Endothelial cell of umbilical vein (primary cell): ENCODE measurements around the gene GABRA5. TPM values are rescaled to one million over a fixed set of nuclear protein-coding genes. Genes with fewer than 3 reads are reported as not detected.
"Not testable (repeated sequence)": the region's sequence is repeated elsewhere in the genome, so short reads cannot be mapped to it uniquely, and the experiment has no call there.

Experiments
- BruUV-seq: library from RNA; stranded (reverse); fragments of 400-500 nt; replicated peaks from 2 replicates; lab custom pipeline; 2021; lab: Mats Ljungman, UMichigan
- CTCF ChIA-PET: fragments of 300-600, 350-600 bp; sonication (Branson Sonifier 250); formaldehyde crosslinking; loops from one replicate; lab custom pipeline; 2021; ENCODE audit warnings: antibody characterized with exemption, inconsistent platforms; lab: Charles Lee
- POLR2A ChIA-PET: fragments of 300-600, 350-600 bp; sonication (Branson Sonifier 250); formaldehyde crosslinking; loops from one replicate; lab custom pipeline; 2021; ENCODE audit warnings: antibody characterized with exemption, inconsistent platforms; lab: Charles Lee
- DNase-seq: peaks from one replicate; pipeline ENCODE4 v3.0.0-alpha.2; 2011; ENCODE audit warnings: low read depth, low spot score
- FAIRE-seq: peaks from 2 replicates; lab custom pipeline; 2011; peaks lifted over from hg19 to GRCh38; lab: Jason Lieb, UNC
- H2AFZ ChIP-seq: 2 replicates; pipeline ENCODE4 v1.6.0; 2012; ENCODE audit warnings: low read depth, low read length, control low read depth, inconsistent platforms
- H3K27ac ChIP-seq: 2 replicates; pipeline ENCODE4 v1.5.1; 2011; ENCODE audit warnings: low read depth, mild to moderate bottlenecking, control low read depth, low read length, moderate library complexity; ENCODE audit not compliant: insufficient read depth
- H3K27me3 ChIP-seq, 2 experiments: 2 replicates each; pipeline versions ENCODE4 v1.6.0 to v1.6.1; 2011; ENCODE audit warnings: low read length in 2 of 2, mixed read lengths in 1 of 2; ENCODE audit not compliant: control insufficient read depth in 2 of 2, insufficient read depth in 2 of 2
- H3K36me3 ChIP-seq, 2 experiments: 2 replicates in 1 of 2; 3 replicates in 1 of 2; pipeline ENCODE4 v1.5.1; 2011; ENCODE audit warnings: low read length in 2 of 2, mild to moderate bottlenecking in 1 of 2, moderate library complexity in 1 of 2; ENCODE audit not compliant: control insufficient read depth in 2 of 2, insufficient read depth in 2 of 2; ENCODE audit errors: extremely low read depth in 1 of 2
- H3K4me1 ChIP-seq: 3 replicates; pipeline ENCODE4 v1.5.1; 2011; ENCODE audit warnings: mild to moderate bottlenecking, low read length; ENCODE audit not compliant: control insufficient read depth, insufficient read depth; ENCODE audit errors: extremely low read depth
- H3K4me2 ChIP-seq: 2 replicates; pipeline ENCODE4 v1.6.1; 2011; ENCODE audit warnings: low read length, control low read depth, mixed read lengths; ENCODE audit not compliant: insufficient read depth
- H3K4me3 ChIP-seq, 3 experiments: fragments of 200-600 bp in 1 of 3; sonication (generic), shearing (Covaris generic) in 1 of 3; replicated peaks in 1 of 3; 2 replicates each; pipeline ENCODE4 v1.5.1; 2011 to 2016; ENCODE audit warnings: control low read depth in 3 of 3, low read length in 3 of 3, mild to moderate bottlenecking in 2 of 3, inconsistent platforms in 1 of 3, low read depth in 1 of 3, moderate library complexity in 1 of 3; ENCODE audit not compliant: insufficient read depth in 1 of 3
- H3K79me2 ChIP-seq: 2 replicates; pipeline ENCODE4 v1.6.0; 2012; ENCODE audit warnings: low read length, inconsistent platforms; ENCODE audit not compliant: control insufficient read depth, insufficient read depth
- H3K9ac ChIP-seq: replicated peaks from 2 replicates; pipeline ENCODE3; 2011; ENCODE audit warnings: low read length, control low read depth; ENCODE audit not compliant: insufficient read depth; ENCODE audit errors: extremely low read depth
- H3K9me1 ChIP-seq: replicated peaks from 3 replicates; pipeline ENCODE4 v1.6.0; 2011; ENCODE audit warnings: mild to moderate bottlenecking, low read length; ENCODE audit not compliant: control insufficient read depth, insufficient read depth; ENCODE audit errors: extremely low read depth
- H3K9me3 ChIP-seq: replicated peaks from 2 replicates; pipeline ENCODE4 v1.5.1; 2012; ENCODE audit warnings: low read length, inconsistent platforms; ENCODE audit not compliant: control insufficient read depth, insufficient read depth
- H4K20me1 ChIP-seq: replicated peaks from 2 replicates; pipeline ENCODE3; 2011; ENCODE audit warnings: mild to moderate bottlenecking, low read length; ENCODE audit not compliant: control insufficient read depth, insufficient read depth; ENCODE audit errors: extremely low read depth
- FOS ChIP-seq: IDR thresholded peaks from 2 replicates; pipeline ENCODE4 v1.6.1; 2011; ENCODE audit warnings: mild to moderate bottlenecking, low read length, moderate library complexity, borderline replicate concordance; ENCODE audit not compliant: insufficient read depth
- GATA2 ChIP-seq: IDR thresholded peaks from 2 replicates; pipeline ENCODE4 v1.7.0; 2011; ENCODE audit warnings: low read depth, mild to moderate bottlenecking, moderate library complexity, mixed read lengths, low read length; ENCODE audit not compliant: insufficient read length, insufficient read depth
- JUN ChIP-seq: IDR thresholded peaks from 2 replicates; pipeline ENCODE4 v1.6.1; 2011; ENCODE audit warnings: borderline replicate concordance, low read depth; ENCODE audit not compliant: insufficient read length, insufficient read depth
- MYC ChIP-seq: IDR thresholded peaks from one replicate; pipeline ENCODE4 v1.6.1; 2011; ENCODE audit warnings: mild to moderate bottlenecking, low read depth, low read length
- POLR2AphosphoS5 ChIP-seq: IDR thresholded peaks from 2 replicates; pipeline ENCODE4 v1.6.1; 2012; ENCODE audit warnings: low read depth, mild to moderate bottlenecking, control low read depth, low read length, moderate library complexity; ENCODE audit not compliant: insufficient read depth
- dilution Hi-C: fragments of 300-500 bp; cut with MboI; formaldehyde crosslinking; loops from one replicate; pipeline ENCODE4 v1.15.0; 2019; ENCODE audit warnings: low sequenced_read_pairs; ENCODE audit not compliant: extremely low pct_ligation_motif_present
- intact Hi-C: fragments of 100-400 bp; cut with micrococcal nuclease; formaldehyde crosslinking; loops from one replicate; pipeline ENCODE4 v1.10.0; 2022
- polyA plus RNA-seq, 4 experiments: library from polyadenylated mRNA; depleted of rRNA in 3 of 4; stranded (reverse) in 3 of 4; unstranded in 1 of 4; fragments of >200 nt; gene quantifications; 2 replicates each; pipeline versions ENCODE4 v1.2.1 to v1.2.3, GENCODE V29; 2011 to 2012; ENCODE audit warnings: missing spikeins in 1 of 4
- total RNA-seq: library from RNA; stranded (reverse); gene quantifications from 2 replicates; pipeline ENCODE4 v1.2.3, GENCODE V29; 2021

Gene GABRA5
- total and polyA plus RNA-seq, 2 donors (not counting 3 experiments of a cell fraction or from before 2014, with no cell fraction given): not detected

GRCh38 chr15:26894181-26894580 lies 27.3 kb downstream of the GABRA5 start:
- ChIA-PET POLR2A (no interaction called here), CTCF (no interaction called here)
- no peaks in the 10 kb centered on the region for H3K36me3 ChIP-seq
- intact Hi-C loops (loop anchor here (5.0 kb wide), 1 partner anchor 463 kb away; no protein-coding TSS in a partner anchor), dilution Hi-C loops (no loop called here)
- no peaks in the 10 kb centered on the region for H3K79me2 ChIP-seq
- no peak overlapping the region for H3K27ac ChIP-seq
- DNase-seq (no peak), FAIRE-seq (no peak)
- TF ChIP-seq POLR2AphosphoS5 (no peak), GATA2 (no peak), MYC (no peak), FOS (no peak), JUN (no peak)
- H3K27me3 ChIP-seq: no peaks in the 10 kb centered on the region
- no peak overlapping the region for H3K4me2 ChIP-seq
- H3K9me3 ChIP-seq: no peaks in the 10 kb centered on the region
- no peak overlapping the region for H2AFZ ChIP-seq
- H4K20me1 ChIP-seq: no peaks in the 10 kb centered on the region
- no TSS peak for BruUV-seq
- no peaks in the 10 kb centered on the region for H3K4me1 ChIP-seq
- no peaks in the 10 kb centered on the region for H3K9me1 ChIP-seq
- no peak overlapping the region for H3K4me3 ChIP-seq
- H3K9ac ChIP-seq: no peak overlapping the region

DNA sequence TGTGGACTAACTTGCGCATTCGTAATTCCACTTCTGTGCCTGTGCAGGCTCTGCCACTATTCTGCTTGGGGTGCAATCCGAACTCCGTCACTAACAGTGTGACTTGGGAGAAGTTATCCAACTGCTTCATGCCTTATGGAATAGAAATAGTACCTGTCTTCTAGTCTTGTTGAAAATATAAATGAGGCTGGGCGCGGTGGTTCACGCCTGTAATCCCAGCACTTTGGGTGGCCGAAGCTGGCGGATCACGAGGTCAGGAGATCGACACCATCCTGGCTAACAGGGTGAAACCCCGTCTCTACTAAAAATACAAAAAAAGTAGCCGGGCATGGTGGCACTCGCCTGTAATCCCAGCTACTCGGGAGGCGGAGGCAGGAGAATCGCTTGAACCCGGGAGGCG lies 28.5 kb downstream of the GABRA5 start:
- dilution Hi-C loops, H3K4me1 ChIP-seq, CTCF ChIA-PET, H3K9ac ChIP-seq, H3K9me3 ChIP-seq, H3K27me3 ChIP-seq, H3K4me2 ChIP-seq, H3K79me2 ChIP-seq, H3K9me1 ChIP-seq, FAIRE-seq, H2AFZ ChIP-seq, H4K20me1 ChIP-seq, H3K27ac ChIP-seq, intact Hi-C loops, DNase-seq, H3K4me3 ChIP-seq, POLR2A ChIA-PET, BruUV-seq, H3K36me3 ChIP-seq: not testable (repeated sequence)
